ENCODE data around the gene PLA2G6.

The PLA2G6 gene

DNA sequence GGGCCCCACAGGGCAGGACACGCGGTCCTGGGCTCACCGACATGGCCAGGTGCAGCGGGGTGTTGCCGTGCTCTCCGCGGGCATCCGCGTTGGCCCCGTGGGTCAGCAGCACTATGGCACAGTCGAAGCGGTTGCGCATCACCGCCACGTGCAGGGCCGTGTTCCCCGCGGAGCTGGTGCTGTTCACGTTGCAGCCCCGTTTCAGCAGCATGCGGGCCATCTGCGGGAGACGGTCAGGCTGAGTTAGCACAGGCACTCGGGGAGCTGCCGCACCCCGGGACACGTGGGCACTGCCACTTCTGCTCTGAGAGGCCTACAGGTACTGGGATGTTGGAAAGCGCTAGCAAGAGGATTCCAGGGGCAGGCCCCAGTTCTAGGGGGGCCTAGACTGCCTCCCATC is 48.8 kb downstream of the PLA2G6 start:
- H3K4me3 ChIP-seq (ENCODE audit: insufficient read depth, low read depth, low read length) = no peak overlapping the region
- no peaks in the 10 kb centered on the region for H3K27me3 ChIP-seq (ENCODE audit: control insufficient read depth, insufficient read depth, low read length, poor library complexity, severe bottlenecking)
- no peak overlapping the region for H3K27ac ChIP-seq (ENCODE audit: insufficient read depth, low read depth, low read length, poor library complexity, severe bottlenecking)
- WGBS, 2 experiments = 94 to 96% methylated on average over 28 of the region's 28 CpGs
- no peaks in the 10 kb centered on the region for H3K9me3 ChIP-seq (ENCODE audit: control insufficient read depth, low read length)
- no peaks in the 10 kb centered on the region for H3K36me3 ChIP-seq (ENCODE audit: control insufficient read depth, insufficient read depth, low read length)
- H3K4me1 ChIP-seq (ENCODE audit: control insufficient read depth, insufficient read depth, low read length) = no peaks in the 10 kb centered on the region

DNA sequence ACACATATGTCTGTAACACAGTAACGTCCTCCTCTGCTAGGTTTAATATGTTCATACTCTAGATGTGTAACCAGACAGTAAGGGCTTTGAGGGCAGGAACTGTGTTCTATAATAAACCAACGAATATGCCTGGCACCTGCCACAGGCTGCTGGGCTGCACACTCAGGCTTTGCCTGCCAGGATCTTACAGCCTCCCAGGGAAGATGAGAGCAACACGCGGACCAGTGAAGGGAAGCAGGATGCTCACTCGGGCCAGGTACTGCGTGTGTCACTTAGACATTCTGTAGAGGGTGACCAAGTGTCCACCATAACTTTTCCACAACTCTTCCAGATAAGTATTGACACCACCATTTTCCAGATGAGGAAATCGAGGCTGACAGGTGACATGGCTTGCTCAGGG is 49.5 kb downstream of the PLA2G6 start:
- H3K36me3 ChIP-seq (ENCODE audit: control insufficient read depth, insufficient read depth, low read length) = no peaks in the 10 kb centered on the region
- WGBS, 2 experiments = 96 to 97% methylated on average over 7 of the region's 7 CpGs

DNA sequence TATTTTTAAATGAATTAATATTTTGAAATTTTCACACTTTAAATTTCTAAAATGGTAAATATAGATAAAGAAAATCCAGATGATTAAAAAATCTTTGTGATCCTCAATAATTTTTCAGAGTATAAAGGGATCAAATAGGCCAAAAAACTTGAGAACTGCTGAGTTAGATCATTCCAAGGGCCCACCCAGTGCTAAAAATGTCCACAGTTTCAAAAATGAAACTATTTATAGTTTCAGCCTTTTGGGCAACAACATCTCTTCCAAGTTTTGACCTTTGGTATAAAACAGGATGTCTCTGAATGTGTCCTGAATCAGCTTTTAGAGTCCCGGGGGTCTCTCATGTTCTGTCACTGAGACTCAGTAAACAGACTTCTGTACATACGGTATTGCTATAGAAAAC is 50.2 kb downstream of the PLA2G6 start:
- 95% methylated on average over 2 of the region's 2 CpGs for WGBS, 2 experiments
- H3K9me3 ChIP-seq (ENCODE audit: control insufficient read depth, low read length) = no peaks in the 10 kb centered on the region
- no peak overlapping the region for H3K4me3 ChIP-seq (ENCODE audit: insufficient read depth, low read depth, low read length)

More for the DNA sequence above, 49.5 kb downstream of the PLA2G6 start:
- Histone ChIP-seq H3K27ac (ENCODE audit: insufficient read depth, low read depth, low read length, poor library complexity, severe bottlenecking) (no peak overlapping the region), H3K9me3 (ENCODE audit: control insufficient read depth, low read length) (no peaks in the 10 kb centered on the region), H3K4me1 (ENCODE audit: control insufficient read depth, insufficient read depth, low read length) (no peaks in the 10 kb centered on the region), H3K27me3 (ENCODE audit: control insufficient read depth, insufficient read depth, low read length, poor library complexity, severe bottlenecking) (no peaks in the 10 kb centered on the region), H3K4me3 (ENCODE audit: insufficient read depth, low read depth, low read length) (no peak overlapping the region)

DNA sequence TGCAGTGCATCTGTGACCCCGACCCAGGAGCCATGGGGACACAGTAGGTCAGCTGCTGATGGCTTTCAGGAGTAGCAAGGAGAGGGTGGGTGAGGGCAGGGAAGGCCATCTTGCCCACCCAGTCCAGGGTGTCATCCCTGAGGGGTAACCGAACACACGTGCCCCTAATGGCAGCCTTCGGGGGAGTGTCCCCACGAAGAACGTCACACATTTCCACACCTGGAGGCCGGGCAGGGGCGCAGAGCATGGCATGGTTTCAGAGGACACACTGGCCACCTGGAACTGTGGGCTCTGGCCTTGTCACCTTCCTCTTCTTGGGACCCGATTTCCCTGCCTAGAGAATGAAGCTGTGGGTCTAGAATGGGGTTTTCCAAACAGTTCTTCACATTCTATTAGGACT is 51.8 kb downstream of the PLA2G6 start:
- Histone ChIP-seq H3K27ac (ENCODE audit: insufficient read depth, low read depth, low read length, poor library complexity, severe bottlenecking) (no peak overlapping the region), H3K27me3 (ENCODE audit: control insufficient read depth, insufficient read depth, low read length, poor library complexity, severe bottlenecking) (no peaks in the 10 kb centered on the region), H3K4me3 (ENCODE audit: insufficient read depth, low read depth, low read length) (no peak overlapping the region), H3K9me3 (ENCODE audit: control insufficient read depth, low read length) (no peaks in the 10 kb centered on the region), H3K36me3 (ENCODE audit: control insufficient read depth, insufficient read depth, low read length) (no peaks in the 10 kb centered on the region), H3K4me1 (ENCODE audit: control insufficient read depth, insufficient read depth, low read length) (no peaks in the 10 kb centered on the region)
- WGBS, 2 experiments = 92 to 93% methylated on average over 9 of the region's 9 CpGs

More for the DNA sequence above, 50.2 kb downstream of the PLA2G6 start:
- Histone ChIP-seq H3K4me1 (ENCODE audit: control insufficient read depth, insufficient read depth, low read length) (no peaks in the 10 kb centered on the region), H3K27me3 (ENCODE audit: control insufficient read depth, insufficient read depth, low read length, poor library complexity, severe bottlenecking) (no peaks in the 10 kb centered on the region), H3K27ac (ENCODE audit: insufficient read depth, low read depth, low read length, poor library complexity, severe bottlenecking) (no peak overlapping the region), H3K36me3 (ENCODE audit: control insufficient read depth, insufficient read depth, low read length) (no peaks in the 10 kb centered on the region)

DNA sequence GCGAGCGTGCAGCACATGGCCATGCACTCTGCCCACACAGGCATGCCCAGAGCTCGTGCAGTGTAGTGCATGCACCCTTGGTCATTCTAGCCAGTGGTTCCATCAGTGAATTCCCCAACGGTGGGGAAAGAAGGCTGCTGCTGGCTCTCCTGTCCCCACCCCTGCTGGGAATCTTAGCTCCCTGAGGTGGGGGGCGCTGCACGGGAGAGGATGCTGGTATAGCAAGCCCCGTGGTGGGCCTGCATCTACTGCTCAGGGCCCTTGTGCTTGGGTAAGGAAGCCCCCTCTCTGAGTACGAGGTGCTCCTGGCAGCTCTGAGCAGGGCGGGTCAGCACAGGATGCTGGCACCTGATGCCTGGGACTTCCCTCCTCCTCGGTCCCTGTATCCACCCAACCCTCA is 52.6 kb downstream of the PLA2G6 start:
- Histone ChIP-seq H3K4me3 (ENCODE audit: insufficient read depth, low read depth, low read length) (no peak overlapping the region), H3K36me3 (ENCODE audit: control insufficient read depth, insufficient read depth, low read length) (no peaks in the 10 kb centered on the region), H3K27ac (ENCODE audit: insufficient read depth, low read depth, low read length, poor library complexity, severe bottlenecking) (no peak overlapping the region), H3K4me1 (ENCODE audit: control insufficient read depth, insufficient read depth, low read length) (no peaks in the 10 kb centered on the region), H3K9me3 (ENCODE audit: control insufficient read depth, low read length) (no peaks in the 10 kb centered on the region), H3K27me3 (ENCODE audit: control insufficient read depth, insufficient read depth, low read length, poor library complexity, severe bottlenecking) (no peaks in the 10 kb centered on the region)
- 92 to 94% methylated on average over 10 of the region's 10 CpGs for WGBS, 2 experiments

DNA sequence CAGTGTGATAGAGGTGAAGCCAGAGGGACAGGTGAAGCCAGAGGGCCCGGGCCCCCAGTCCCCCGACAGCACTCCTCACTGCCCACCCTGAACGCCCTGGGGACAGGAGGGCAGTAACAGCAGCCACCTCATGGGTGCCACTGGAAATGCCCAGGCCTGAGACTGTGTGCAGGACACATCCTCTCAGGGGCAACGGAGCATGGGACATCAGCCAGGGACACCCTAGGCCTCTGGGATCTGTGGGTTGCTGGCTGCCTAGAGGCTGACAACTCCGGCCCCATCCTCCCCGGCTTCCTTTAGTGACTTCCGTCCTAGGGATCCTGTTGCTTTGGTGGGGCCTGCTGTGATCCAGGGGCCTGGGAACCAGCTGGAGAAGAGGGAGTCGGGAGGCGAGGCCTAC is 53.8 kb downstream of the PLA2G6 start:
- Histone ChIP-seq H3K4me3 (ENCODE audit: insufficient read depth, low read depth, low read length) (no peak overlapping the region), H3K27ac (ENCODE audit: insufficient read depth, low read depth, low read length, poor library complexity, severe bottlenecking) (no peak overlapping the region), H3K9me3 (ENCODE audit: control insufficient read depth, low read length) (no peaks in the 10 kb centered on the region), H3K27me3 (ENCODE audit: control insufficient read depth, insufficient read depth, low read length, poor library complexity, severe bottlenecking) (no peaks in the 10 kb centered on the region), H3K36me3 (ENCODE audit: control insufficient read depth, insufficient read depth, low read length) (no peaks in the 10 kb centered on the region), H3K4me1 (ENCODE audit: control insufficient read depth, insufficient read depth, low read length) (peaks cover 3% of the 10 kb centered on the region)
- WGBS, 2 experiments = 86 to 91% methylated on average over 9 of the region's 9 CpGs

DNA sequence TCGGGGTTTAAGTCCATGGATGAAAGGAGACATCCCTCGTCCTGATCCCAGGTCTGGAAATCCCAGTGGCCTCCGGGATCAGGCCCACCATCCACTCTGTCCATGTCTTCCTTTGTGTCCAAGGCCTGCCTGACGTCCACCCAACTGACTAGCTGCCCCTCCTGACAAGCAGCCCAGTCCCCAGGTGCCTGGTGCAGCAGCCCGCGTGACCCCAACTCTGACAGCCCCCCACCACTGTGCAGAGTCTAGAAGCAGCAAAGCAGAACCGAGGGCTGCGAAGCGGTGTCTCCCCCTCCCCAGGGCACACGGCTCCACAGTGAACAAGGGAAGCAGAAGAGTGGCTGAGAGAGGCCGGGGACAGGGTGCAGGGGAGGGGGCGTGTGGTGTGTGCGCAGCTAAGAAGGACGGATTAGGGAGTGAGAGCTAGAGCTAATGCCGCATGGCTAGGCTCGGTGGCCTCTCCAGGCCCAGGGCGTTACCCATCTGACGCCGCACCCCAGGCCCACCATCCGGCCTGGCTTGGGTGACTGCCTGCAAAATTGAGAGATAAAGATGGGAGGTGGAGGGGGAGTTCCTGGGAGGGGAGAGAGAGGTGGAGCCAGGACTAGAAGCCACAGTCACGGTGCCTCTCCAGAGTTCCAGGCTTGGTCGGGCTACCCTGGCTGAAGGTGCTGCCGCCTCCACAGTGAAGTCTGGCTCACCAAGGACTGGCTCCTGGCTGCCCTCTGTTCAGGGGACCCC is 54.5 kb downstream of the PLA2G6 start:
- Histone ChIP-seq H3K27me3 (ENCODE audit: control insufficient read depth, insufficient read depth, low read length, poor library complexity, severe bottlenecking) (no peaks in the 10 kb centered on the region), H3K4me1 (ENCODE audit: control insufficient read depth, insufficient read depth, low read length) (peaks cover 3% of the 10 kb centered on the region), H3K27ac (ENCODE audit: insufficient read depth, low read depth, low read length, poor library complexity, severe bottlenecking) (no peak overlapping the region), H3K9me3 (ENCODE audit: control insufficient read depth, low read length) (no peaks in the 10 kb centered on the region), H3K36me3 (ENCODE audit: control insufficient read depth, insufficient read depth, low read length) (no peaks in the 10 kb centered on the region), H3K4me3 (ENCODE audit: insufficient read depth, low read depth, low read length) (no peak overlapping the region)
- WGBS, 2 experiments = 86 to 87% methylated on average over 23 of the region's 23 CpGs

DNA sequence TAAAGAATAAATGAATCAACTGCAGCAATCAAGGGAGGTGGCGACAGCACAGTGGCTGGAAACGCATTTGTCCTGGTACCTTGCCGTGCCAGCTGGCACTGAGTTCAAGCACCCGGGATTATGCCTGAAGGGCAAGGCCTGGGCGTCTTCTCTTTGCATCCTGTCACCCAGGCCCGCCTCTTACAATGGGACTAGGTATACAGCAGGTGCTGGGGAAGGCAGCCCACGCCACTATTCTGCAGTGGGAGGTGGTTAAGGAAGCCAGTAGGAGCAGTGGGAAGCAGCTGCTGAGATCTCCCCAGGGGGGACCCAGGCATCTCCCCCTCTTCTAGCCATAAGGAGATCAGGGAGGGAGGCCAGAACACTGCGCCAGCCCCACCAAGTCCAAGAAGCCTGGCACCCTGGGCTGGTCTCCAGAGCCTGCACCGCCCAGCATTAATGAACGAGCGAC is 55.9 kb downstream of the PLA2G6 start:
- Histone ChIP-seq H3K9me3 (ENCODE audit: control insufficient read depth, low read length) (no peaks in the 10 kb centered on the region), H3K36me3 (ENCODE audit: control insufficient read depth, insufficient read depth, low read length) (no peaks in the 10 kb centered on the region), H3K4me3 (ENCODE audit: insufficient read depth, low read depth, low read length) (no peak overlapping the region), H3K27me3 (ENCODE audit: control insufficient read depth, insufficient read depth, low read length, poor library complexity, severe bottlenecking) (no peaks in the 10 kb centered on the region), H3K27ac (ENCODE audit: insufficient read depth, low read depth, low read length, poor library complexity, severe bottlenecking) (no peak overlapping the region), H3K4me1 (ENCODE audit: control insufficient read depth, insufficient read depth, low read length) (peaks cover 3% of the 10 kb centered on the region)
- 93% methylated on average over 11 of the region's 11 CpGs for WGBS, 2 experiments

DNA sequence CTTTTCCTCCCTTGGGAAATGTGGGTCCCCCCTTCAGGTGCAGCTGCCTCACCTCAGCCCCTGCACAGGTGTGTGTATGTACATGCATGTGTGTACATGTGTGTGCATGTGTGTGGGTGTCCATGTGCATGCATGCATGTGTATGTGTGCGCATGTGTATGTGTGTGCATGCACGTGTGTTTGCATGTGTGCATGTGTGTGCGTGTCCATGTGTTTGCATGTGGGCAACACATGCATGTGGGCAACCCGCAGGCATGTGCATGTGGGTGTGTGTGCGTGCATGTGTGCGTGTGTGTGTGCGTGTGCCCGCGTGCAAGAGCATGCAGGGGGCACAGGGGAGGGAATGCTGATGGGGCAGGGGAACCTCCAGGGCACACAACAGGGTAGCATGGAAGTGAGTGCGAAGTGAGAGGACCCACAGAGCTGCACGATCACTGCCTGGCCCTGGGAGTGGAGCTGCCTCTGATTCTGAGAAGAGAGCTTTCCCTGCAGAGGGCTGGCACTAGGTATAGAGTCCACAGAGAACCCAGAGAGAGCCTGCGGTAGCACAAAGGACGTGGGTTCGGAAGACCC is 56.5 kb downstream of the PLA2G6 start:
- Histone ChIP-seq H3K4me1 (ENCODE audit: control insufficient read depth, insufficient read depth, low read length) (peaks cover 3% of the 10 kb centered on the region), H3K36me3 (ENCODE audit: control insufficient read depth, insufficient read depth, low read length) (no peaks in the 10 kb centered on the region), H3K9me3 (ENCODE audit: control insufficient read depth, low read length) (no peaks in the 10 kb centered on the region), H3K27ac (ENCODE audit: insufficient read depth, low read depth, low read length, poor library complexity, severe bottlenecking) (no peak overlapping the region), H3K4me3 (ENCODE audit: insufficient read depth, low read depth, low read length) (no peak overlapping the region), H3K27me3 (ENCODE audit: control insufficient read depth, insufficient read depth, low read length, poor library complexity, severe bottlenecking) (no peaks in the 10 kb centered on the region)
- 95 to 96% methylated on average over 14 of the region's 14 CpGs for WGBS, 2 experiments

DNA sequence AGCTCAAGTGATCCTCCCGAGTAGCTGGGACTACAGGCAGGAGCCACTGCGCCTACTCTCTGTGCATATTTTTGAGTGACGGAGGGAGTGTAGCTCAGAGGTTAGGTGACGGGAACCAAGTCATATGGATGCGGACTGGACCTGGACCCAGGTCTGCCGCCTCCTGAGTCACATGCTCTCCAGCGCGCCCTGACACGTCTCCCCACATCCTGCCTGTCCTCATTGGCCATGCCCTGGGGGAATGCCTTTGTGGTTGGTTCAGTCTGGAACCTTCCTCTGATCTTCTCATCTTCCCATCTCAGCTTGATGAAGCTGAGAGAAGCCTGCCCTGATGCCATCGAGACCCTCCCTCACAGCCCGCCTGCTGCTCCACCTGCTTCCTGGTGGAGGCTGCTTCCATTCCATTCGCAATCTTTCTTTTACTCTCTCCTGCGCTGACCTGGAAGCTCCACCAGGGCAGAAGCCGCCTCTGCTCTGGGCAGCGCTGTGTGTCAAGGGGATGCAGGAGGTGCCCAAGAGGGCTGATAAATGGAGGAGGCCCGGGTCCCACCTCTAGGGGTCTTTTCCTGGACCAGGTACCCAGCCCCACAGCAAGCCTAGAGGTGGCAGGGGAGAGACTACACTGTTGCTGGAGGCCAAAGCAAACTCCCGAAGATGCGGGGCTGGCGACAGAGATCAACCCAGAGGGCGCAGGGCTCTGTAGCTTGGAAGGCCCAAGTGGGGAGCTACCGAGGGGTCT is 57.2 kb downstream of the PLA2G6 start:
- Histone ChIP-seq H3K27ac (ENCODE audit: insufficient read depth, low read depth, low read length, poor library complexity, severe bottlenecking) (no peak overlapping the region), H3K36me3 (ENCODE audit: control insufficient read depth, insufficient read depth, low read length) (no peaks in the 10 kb centered on the region), H3K27me3 (ENCODE audit: control insufficient read depth, insufficient read depth, low read length, poor library complexity, severe bottlenecking) (no peaks in the 10 kb centered on the region), H3K9me3 (ENCODE audit: control insufficient read depth, low read length) (no peaks in the 10 kb centered on the region), H3K4me3 (ENCODE audit: insufficient read depth, low read depth, low read length) (no peak overlapping the region), H3K4me1 (ENCODE audit: control insufficient read depth, insufficient read depth, low read length) (peaks cover 3% of the 10 kb centered on the region)
- WGBS, 2 experiments = 93 to 94% methylated on average over 21 of the region's 21 CpGs
